HG03354 (cell line): Measurements from ENCODE around the gene XRCC1.
"Not testable (repeated sequence)": the region's sequence is repeated elsewhere in the genome, so short reads cannot be mapped to it uniquely, and the experiment has no call there.

Experiments
- ATAC-seq: cut with Tn5 transposase; IDR thresholded peaks from one replicate; pipeline ENCODE4 v1.9.1; 2021; ENCODE audit warnings: mild to moderate bottlenecking; ENCODE audit not compliant: unreplicated experiment, poor library complexity, severe bottlenecking

The XRCC1 gene

DNA sequence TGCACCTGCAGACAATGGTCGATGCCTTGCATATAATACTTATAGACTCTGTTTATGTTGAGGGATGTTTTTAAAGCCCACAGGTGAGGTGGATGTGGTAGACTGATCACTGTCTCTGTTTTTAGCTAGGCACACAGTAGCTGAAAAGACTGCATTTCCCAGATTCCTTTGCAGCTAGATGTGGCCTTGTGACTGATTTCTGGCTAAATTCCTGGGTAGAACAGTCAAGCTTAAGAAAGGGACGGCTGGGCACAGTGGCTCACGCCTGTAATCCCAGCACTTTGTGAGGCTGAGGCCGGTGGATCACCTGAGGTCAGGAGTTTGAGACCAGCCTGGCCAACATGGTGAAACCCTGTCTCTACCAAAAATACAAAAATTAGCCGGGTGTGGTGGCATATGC is 25.0 kb upstream of the XRCC1 start:
- ATAC-seq, result not testable (repeated sequence)

DNA sequence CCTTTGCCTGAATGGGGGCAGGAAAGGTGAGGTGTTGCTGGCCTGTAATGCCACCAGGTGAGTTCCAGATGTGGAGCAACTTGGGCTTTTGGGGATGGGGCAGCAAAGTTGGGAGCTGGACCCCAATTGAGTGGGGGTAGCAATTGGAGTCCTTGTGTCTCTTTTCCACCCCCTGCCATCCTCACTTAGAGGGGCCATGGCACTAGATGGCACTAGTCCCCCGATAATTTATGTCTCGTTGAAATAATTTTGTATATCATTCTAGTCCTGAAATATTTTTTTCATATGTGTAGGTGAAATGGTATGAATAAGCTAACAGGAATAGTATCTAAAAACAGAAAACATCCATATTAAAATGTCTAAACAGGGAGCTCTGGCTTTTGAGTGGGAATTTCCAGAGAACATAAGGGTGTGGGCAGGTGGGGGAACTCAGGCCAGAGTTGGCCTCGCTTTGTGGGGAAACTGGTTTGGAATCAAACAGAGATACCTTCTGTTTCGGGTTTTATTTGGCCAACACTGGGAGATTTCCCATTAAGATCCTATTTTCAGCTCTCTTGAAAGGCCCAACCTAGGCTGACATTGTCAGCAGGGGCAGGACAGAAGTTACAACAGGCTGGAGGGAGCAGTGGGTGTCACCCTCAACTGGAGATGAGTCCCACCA is 24.4 kb upstream of the XRCC1 start:
- ATAC-seq, result no peak

DNA sequence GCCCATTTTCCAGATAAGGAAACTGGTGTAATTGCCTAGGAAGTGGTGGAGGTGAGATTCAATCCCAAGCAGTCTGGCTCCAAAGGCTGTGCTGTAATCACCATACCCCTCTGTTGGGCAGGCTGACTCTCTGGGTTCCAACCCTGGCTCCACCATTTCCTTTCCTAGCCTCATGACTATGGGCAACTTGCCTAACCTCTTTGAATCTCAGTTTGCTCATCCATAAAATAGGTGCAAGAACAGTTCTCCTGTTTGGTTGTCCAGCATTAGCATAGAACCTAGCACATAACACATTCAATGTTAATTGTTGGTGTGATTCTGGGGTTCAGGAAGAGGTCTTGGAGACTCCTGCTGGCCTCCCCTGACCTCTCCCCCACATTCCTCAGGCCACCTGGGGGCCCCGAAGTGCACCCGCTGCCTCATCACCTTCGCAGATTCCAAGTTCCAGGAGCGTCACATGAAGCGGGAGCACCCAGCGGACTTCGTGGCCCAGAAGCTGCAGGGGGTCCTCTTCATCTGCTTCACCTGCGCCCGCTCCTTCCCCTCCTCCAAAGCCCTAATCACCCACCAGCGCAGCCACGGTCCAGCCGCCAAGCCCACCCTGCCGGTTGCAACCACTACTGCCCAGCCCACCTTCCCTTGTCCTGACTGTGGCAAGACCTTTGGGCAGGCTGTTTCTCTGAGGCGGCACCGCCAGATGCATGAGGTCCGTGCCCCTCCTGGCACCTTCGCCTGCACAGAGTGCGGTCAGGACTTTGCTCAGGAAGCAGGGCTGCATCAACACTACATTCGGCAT is 23.3 kb upstream of the XRCC1 start:
- ATAC-seq, result no peak

DNA sequence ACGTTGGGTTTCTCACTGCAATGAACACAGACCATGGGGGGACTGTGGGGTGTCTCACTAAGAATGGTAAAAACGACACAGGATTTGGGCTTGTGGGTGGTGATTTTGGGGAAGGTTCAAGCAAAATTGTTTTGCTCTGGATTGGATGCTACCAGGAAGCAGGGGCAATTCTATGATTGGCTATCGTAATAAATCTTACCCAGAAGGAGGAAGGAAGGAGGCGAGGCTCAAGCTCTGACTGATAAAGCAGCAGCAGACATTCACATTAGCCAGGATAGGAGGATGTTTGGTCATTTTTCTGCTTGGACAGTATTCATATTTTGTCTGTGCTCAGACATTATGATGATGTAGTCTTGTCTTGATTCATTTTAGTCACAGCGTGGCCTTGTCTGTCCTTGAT is 22.5 kb upstream of the XRCC1 start:
- ATAC-seq, result no peak

DNA sequence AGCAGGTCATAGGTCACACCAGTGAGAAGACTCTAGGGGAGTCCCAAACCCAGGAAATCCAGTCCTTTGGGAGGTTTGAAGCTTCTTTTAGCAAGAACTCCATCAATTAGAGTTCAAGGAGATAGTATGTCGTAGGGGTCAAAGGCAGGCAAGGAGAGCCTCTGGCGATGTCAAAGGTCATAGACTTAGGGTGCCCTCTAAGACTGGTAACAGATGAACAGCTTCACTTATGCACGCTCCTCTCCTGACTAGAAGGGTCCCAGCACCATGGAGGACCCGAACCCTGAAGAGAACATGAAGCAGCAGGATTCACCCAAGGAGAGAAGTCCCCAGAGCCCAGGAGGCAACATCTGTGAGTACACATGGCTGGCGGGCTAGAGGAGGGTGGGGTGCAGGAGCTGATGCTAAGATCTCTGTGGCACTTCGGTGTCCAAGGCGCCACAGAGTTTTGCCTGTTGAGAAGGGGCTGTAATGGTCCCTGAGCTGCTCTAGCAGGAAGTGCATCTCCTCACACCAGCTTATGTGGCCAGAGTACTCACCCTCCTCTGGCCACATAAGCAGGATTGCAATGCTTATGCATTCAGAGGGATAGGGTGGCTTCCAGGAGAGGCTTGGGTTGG is 21.6 kb upstream of the XRCC1 start:
- ATAC-seq, result no peak

DNA sequence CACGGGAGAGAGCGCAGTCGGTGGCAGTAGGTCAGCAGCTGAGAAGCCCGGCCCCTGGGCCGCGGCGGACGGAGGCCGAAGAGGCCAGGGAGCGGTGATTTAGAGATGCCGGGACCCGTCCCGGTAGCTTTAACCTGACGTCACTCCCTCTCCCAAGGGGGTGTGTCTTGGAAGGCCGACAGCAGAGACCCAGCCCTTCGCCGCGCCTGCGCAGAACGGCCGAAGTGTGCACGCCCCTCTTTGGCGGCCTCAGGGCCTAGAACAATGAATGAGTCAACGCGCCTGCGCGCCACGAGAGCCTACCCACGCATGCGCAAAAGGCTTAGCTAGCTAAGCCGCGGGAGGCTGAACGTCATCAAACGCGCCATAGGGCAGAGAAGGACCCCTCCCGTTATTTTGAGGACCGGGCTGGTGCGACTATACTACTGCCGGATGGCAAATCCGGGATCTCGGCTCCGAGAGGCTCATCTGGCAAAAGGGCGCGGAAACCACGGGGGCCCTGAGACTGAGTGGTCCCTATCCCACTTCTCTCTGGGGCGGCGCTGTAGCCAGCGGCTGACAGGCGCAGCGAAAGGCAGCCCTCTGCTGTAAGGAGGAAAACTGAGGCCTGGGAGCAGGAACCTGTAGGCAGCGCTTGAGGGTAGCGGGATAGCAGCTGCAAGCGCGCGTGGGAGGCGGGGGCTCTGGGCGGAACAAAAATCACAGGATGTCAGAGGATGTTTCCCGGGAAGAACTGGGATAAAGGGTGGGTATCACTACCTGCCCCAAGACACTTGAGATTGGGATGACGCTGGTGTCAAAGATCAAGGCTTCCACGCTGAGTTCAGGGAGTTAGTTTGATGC is 20.9 kb upstream of the XRCC1 start, which contains the start of the genes IRGQ and ZNF576:
Gene IRGQ, minus strand, starts transcription at position 136 of the 843 bp plus-strand sequence. CDS start 796 bp downstream, outside the sequence.
Gene ZNF576, plus strand, starts transcription at position 597 of the 843 bp plus-strand sequence. CDS start 514 bp downstream, outside the sequence.
- ATAC-seq, result peak; percentile 79

DNA sequence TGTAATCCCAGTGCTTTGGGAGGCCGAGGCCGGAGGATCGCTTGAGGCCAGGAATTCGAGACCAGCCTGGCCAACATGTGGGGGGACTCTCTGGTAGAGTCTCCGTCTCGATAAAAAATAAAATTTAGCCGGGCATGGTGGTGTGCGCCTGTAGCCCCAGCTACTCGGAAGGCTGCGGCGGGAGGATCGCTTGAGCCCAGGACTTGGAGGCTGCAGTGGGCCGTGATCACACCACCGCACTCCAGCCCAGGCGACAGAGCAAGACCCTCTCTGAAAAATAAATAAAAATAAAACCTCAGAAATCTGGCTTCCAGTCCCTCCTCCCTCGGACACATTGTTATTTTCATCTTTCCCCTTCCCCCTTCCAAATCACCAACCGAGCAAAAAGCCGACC is 20.3 kb upstream of the XRCC1 start:
- peak; percentile 18 for ATAC-seq

DNA sequence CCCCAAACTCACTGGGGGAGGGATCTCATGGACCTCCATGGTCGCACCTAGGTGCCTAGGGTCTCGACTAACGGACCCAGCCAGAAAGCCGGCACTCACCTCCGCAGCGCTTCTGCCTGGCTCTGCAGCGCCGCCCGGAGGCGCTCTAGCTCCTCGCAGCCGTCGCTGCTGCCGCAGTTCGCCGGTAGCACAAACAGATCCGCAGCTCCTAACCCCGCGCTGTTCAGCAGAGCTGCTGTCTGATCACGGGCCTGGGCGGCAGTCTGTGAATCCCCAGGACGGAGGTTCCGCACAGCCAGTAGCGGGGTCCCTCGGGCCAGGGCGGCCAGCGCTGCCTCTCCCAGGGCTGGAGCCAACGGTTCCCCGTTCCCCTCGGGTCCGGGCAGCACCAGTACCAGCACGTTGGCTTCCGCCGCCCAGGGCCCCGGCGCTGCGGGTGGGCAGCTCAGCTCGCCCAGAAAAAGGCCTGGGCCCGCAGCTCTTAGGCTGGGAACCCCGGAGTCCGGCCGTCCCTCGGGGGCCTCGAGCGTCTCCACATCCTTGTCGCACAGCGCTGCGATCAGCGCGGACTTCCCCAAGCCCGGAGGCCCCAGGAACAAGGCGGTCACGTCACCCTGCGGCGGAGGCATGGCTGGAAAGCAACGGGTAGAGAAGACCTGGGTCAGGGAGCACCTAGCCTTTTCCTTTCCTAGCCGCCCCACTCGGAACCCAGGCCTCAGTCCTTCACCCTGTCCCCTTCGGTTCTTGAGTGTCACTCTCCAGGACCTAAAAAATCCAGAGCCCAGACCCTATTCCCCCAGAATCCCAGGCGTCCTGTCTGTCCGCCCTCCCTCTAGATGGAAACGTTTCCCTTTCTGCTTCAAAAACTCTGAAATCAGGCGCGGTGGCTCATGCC is 19.6 kb upstream of the XRCC1 start:
- peak; percentile 41 for ATAC-seq

DNA sequence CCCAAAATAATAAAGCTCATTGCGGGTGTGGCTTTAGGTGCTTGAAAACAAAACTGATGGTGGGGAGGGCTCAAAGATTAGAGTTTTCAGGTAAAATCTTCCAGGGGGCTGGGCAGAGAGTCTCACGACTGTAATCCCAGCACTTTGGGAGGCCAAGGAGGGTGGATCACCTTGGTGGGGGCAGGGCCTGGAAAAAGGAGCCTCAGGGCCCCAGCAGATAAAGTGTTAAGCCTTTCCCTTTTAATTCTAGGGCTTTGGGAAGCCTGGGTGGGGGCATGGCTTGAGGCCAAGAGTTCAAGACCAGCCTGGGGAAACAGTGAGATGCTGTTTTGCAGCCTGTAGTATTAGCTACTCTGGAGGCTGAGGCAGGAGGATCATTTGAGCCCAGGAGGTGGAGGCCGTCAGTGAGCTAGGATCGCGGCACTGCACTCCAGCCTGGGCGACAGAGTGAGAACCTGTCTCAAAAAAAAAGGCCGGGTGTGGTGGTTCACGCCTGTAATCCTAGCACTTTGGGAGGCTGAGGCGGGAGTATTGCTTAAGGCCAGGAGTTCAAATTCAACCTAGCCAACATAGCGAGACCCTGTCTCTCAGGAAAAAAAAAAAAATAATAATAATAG is 18.9 kb upstream of the XRCC1 start:
- no peak for ATAC-seq

DNA sequence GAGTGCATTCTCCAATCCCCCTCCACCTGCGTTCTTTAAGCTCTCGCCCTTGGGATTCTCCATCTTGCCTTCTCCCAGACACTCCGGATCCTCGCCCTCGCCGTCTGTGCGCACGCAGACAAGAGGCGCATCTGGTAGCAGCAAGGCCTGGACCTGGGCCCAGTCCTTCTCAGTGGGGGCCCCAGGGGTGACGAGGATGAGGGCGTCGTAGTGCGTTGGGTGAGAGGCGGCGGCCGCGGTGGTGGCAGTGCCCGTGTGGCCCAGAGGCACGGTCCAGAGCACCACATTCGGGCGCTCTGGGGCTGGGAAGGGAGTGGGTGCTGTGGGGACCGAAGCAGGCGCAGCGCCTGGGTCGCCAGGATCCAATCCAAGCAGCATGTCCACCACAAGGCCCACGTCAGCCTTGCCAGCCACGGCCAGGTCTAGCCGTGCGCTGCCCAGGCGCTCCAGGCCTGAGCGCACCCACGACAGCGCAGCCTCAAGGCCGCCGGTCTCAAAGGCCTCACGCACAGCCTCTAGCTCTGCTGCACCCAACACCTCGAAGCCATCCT is 17.5 kb upstream of the XRCC1 start:
- no peak for ATAC-seq

DNA sequence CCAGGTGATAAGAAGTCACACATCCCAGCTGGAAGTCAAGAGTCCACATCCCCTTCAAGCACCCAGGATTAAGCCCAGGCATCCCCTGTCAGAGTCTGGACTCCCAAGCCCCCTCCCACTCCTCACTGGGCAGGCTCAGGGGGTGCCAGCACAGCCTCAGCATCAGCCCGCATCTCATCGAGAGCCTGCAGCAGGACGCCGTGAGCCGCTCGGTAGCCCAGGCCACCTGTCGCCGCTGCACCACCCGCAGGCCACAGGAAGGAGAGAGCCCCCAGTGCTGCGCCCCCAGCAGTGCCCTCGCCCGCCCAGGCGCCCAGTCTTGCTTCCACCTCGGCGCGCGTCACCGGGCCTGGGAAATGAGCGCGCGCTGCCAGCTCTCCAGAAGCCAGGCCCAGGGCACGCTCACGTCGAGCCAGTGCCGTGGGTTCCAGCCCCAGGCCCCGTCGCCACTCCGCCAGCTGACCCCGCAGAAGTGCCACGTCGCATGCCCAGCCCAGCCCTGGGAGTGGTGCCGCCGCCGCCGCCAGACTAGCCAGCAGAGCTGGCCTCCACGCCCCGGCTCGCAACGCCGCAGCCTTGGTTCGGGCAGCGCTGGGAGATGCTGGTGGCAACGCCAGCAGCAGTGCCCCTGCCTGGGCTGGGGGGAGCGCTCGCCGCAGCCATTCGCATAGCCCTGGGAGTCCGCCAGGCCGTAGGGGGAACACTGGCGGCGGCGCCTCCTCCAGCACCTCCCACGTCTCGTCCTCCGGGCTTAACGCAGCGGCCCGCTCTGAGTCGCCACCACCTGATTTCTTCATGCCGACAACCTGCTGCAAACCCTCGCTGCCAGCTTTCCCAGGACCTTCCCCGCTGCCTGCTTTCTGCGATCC is 16.8 kb upstream of the XRCC1 start:
- no peak for ATAC-seq

DNA sequence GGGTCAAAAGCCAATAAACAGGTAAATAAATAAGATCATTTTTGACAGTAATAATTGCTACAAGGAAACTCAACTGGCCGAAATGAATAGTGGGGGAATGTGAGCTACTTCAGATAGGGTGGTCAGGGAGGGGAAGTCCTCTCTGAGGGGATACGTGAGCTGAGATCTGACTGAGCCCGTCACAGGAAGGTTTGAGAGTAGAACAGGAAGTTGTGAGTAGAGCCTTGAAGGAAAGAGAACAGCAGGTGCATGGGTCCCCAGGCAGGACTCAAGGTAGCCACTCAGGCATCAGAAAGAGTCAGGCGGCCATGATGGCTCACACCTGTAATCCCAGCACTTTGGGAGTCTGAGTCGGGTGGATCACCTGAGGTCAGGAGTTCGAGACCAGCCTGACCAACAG is 14.4 kb upstream of the XRCC1 start:
- ATAC-seq, result no peak

DNA sequence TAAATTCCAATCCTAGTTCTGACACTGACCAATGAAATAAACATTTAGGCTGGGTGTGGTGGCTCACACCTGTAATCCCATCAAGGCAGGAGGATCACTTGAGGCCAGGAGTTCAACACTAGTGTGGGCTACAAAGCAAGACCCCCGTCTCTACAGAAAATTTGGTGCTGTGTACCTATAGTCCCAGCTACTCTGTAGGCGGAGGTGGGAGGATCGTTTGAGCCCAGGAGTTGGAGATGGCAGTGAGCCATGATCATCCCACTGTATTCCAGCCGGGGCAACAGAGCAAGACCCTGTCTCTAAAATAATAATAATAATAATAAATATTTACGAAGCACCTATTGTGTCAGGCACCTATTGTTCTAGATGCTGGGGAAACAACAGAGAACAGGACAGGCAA is 13.9 kb upstream of the XRCC1 start:
- no peak for ATAC-seq

DNA sequence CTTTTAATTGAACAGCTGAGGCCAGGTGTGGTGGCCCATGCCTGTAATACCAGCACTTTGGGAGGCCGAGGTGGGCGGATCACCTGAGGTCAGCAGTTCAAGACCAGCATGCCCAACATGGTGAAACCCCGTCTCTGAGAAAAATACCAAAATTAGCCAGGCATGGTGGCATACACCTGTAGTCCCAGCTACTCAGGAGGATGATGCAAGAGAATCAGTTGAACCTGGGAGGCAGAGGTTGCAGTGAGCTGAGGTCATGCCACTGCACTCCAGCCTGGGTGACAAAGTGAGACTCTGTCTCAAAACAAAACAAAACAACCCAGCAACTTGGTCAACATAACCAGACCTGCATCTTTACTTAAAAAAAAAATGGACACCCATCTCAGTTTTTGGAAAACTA is 11.7 kb upstream of the XRCC1 start:
- not testable (repeated sequence) for ATAC-seq

DNA sequence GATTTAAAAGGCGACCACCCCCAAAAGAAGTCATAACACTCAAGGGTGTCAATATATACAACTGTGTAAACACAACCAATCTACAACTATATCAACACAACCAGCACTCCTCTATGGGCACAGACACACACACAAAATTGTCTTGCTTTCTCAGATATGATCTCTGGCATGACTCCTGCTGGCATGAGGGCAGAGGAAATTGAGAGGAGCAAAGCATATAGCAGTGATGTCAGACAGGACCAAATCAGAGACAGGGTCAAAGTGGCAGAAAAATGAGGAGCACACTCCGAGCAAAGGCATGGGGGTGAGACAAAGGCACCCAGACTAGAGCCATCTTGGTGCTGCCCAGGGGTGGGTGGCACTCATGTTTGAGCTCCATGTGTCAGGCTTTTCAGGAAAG is 11.0 kb upstream of the XRCC1 start:
- no peak for ATAC-seq

DNA sequence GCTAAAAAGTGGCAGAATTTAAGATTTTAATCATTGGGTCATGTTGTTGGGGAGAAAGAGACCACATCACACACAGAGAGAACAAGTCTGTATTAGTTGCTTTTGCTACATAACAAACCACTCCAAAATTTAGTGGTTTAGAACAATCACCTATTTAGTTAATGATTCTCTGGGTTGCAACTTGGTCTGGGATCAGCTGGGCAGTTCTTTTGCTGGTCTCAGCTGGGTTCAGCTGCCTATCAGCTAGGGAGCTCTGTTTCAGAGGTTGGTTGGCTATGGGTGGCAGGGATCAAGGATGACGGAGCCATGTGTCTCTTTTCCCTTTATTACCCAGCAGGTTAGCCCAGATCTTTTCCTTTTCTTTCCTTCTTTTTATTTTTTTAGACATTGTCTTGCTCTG is 9.2 kb upstream of the XRCC1 start:
- ATAC-seq, result peak; percentile 62

DNA sequence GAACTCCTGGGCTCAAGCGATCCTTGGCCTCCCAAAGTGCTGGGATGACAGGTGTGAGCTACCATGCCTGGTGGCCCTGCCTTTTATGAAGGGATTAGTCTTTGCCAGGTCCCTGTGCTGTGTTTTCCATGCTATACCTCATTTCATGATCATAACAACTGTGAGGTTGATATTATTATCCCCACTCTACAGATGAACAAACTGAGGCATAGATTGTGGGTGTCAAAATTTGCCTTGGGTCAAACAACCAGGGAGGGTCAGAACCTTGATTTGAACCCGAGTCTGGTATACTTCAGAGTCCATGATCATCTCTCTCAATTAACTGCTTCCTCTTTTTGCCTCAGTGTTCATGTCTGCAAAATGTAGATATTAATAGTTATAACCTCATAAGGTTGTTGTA is 7.2 kb upstream of the XRCC1 start:
- ATAC-seq, result no peak
